Measurements from ENCODE around the gene ADNP2.

The ADNP2 gene, protein sequence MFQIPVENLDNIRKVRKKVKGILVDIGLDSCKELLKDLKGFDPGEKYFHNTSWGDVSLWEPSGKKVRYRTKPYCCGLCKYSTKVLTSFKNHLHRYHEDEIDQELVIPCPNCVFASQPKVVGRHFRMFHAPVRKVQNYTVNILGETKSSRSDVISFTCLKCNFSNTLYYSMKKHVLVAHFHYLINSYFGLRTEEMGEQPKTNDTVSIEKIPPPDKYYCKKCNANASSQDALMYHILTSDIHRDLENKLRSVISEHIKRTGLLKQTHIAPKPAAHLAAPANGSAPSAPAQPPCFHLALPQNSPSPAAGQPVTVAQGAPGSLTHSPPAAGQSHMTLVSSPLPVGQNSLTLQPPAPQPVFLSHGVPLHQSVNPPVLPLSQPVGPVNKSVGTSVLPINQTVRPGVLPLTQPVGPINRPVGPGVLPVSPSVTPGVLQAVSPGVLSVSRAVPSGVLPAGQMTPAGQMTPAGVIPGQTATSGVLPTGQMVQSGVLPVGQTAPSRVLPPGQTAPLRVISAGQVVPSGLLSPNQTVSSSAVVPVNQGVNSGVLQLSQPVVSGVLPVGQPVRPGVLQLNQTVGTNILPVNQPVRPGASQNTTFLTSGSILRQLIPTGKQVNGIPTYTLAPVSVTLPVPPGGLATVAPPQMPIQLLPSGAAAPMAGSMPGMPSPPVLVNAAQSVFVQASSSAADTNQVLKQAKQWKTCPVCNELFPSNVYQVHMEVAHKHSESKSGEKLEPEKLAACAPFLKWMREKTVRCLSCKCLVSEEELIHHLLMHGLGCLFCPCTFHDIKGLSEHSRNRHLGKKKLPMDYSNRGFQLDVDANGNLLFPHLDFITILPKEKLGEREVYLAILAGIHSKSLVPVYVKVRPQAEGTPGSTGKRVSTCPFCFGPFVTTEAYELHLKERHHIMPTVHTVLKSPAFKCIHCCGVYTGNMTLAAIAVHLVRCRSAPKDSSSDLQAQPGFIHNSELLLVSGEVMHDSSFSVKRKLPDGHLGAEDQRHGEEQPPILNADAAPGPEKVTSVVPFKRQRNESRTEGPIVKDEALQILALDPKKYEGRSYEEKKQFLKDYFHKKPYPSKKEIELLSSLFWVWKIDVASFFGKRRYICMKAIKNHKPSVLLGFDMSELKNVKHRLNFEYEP

DNA sequence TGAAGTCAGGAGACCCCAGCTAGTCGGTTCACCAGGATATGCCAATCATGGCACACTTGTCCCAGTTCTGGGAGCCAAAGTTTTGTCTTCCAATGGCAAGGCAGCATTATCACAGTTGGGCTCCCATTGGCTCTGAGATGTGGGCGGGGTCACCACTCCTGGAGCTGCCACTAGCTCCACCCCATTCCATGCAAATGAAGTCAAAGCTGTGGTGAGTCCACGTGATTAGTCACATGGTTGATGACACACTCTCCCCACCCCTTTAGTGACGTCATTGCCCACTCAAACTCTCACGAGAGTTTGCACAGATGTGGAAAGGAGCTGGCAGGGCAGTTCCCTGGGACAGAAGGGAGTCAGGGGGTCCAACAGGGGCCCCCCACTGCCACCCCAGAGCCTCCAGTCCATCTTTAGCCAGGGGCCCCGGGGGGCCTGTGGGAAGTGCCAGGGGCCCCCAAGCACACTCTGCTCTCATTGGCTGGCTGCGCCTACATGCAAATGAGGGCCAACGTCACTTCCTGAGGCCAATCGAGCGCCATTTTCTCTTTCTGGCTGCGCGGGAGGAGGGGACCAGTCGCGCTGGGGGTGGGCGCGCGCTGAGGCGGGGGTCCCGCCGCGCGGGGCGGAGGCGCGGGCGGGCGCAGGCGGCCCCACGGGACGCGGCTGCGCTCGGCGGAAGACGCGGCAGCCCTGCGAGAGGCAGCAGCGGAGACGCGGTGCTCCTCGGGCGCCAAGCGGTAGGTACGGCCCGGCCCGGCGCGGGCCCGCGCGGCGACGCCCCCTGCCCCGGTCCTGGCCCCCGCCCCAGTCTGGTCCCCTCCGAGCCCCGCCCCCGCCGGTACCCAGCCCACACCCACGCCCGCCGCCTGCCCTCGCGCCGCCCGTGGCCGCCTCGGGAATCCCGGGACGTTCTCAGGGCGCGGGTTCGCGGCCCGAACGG, at the start of gene ADNP2:
Gene ADNP2 (plus strand): TSS at position 524 of the 937 bp plus-strand sequence. CDS start 8,281 bp downstream, outside the sequence.
- DNase-seq = peak; percentile 95

DNA sequence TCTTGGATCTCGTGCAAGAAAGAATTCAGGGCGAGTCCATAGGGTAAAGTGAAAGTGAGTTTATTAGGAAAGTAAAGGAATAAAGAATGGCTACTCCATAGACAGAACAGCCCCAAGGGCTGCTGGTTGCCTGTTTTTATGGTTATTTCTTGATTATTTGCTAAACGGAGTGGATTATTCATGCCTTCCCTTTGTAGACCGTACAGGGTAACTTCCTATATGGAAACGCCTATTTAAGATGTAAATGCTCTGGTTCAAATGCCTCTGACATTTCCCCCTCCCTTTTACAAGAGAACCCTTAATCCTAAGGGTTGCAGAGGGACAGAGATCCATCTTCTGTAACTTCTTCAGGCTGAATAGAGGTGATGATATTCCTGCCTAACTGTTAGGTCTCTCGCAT, 49.1 kb upstream of the ADNP2 start:
- DNase-seq = no peak

DNA sequence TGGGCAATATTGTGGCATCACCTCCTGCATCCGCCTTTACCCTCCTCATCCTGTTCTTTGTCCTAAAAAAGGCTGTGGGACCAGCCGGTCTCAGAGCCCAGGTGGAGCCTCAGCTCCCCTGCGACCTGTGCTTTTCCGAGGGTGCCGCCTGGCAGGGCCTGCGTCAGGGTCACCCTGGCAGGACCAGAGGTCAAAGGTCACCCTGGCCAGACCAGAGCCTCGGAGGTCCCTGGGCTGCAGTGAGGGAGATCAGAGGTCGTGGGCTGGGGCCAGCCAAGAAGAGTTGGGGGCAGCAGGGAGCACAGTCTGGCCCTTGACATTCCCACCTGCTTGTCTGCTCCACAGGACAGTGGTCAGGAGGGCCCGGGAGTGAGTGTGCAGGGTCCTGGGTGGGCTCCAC, 43.4 kb upstream of the ADNP2 start:
- no peak for DNase-seq

DNA sequence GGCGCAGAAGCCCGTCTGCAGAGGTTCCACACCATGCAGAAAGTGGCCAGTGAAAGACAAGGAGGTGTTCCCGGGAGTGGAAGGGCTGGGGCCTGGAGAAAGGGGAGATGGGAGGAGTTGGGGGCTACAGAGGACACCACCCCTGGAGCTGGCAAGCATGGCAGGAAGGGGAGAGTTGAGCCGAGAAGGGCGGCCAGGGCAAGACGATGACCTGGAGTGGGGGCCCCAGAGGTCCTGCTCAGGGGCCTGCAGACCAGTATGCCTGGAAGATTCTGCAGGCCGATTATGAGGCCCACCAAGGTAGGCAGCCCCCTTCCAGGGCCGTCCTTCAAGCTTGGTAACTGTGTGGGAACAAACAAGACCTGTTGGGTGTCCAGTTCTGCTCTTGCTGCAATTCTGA, 41.7 kb upstream of the ADNP2 start:
- DNase-seq = no peak

DNA sequence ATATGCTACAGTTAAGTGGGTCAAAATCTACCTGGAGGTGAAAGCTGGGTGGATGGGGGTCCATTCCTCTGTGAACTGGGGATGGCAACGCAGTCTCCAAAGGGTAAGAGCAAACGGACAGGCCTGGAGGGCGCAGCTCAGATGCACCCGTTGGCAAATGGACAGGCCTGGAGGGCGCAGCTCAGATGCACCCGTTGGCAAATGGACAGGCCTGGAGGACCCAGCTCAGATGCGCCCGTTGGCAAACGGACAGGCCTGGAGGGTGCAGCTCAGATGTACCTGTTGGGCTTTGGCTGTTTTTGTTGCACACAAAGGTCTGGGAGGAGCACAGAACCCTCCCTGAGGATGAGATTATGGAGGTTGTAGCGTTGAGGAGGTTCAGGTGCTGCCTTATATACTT, 41.2 kb upstream of the ADNP2 start:
- no peak for DNase-seq

DNA sequence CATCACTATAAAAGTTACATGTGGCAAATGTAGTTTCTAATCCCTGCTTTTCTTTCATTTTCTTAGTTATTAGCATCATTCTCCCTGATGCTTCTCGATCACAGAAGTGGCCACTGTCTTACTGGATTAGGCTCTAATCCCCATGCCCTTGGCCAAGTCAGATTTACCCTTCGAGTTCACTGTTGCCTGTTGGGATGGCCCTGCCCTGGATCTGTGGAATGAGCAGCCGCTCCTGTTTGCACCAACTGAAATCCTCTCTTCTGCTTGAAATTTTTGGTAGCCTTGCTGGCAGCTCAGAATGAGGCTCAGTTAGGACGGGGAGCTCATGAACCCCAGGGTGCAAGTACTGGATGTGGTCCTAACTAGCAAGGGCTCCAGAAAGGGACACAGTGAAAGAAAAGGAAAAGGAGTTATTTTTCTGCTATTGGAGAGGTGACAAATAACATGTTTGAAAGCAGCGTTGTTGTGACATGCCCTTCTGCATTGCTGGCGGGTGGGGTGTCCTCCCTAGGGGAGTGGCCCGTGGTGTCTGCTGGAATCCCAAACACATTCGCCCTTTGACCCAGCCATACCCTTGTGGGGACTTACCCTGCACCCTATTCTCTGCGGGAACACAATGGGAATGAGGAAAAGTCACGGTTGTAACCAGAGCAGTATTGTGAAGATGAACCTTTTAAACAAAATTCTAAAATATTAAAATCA, 40.3 kb upstream of the ADNP2 start:
- no peak for DNase-seq

DNA sequence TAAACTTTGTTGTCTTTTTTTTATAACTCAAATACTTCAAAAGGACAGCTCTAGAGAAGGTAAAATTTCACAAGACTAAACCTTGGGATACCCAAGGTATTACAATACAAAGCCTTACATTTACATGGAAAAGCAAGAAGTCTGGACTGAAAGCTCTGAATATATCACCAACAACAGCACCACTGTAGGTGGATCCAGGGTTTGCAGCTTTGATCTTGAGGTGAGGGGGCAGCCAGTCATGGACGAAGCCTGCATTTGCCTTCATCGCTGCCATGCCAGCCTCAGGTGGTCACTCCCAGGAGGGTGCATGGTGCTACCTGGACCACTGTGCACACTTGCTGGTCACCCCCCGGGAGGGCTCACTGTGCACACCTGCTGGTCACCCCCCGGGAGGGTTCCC, 38.2 kb upstream of the ADNP2 start:
- no peak for DNase-seq

DNA sequence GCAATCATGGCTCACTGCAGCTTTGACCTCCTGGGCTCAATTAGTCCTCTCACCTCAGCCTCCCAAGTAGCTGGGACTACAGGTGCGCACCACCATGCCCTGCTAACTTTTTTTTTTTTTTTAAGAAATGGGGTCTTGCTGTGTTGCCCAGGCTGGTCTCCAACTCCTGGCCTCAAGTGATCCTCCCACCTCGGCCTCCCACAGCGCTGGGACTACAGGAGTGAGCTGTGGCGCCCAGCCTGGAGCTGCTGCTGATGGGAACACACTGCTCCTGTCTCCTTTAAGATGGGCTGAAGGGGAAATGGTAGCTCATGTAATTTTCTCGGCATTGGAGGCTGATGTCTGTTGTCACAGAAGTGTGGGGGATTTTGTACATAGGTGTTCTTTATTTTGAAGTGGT, 34.9 kb upstream of the ADNP2 start:
- DNase-seq = no peak

DNA sequence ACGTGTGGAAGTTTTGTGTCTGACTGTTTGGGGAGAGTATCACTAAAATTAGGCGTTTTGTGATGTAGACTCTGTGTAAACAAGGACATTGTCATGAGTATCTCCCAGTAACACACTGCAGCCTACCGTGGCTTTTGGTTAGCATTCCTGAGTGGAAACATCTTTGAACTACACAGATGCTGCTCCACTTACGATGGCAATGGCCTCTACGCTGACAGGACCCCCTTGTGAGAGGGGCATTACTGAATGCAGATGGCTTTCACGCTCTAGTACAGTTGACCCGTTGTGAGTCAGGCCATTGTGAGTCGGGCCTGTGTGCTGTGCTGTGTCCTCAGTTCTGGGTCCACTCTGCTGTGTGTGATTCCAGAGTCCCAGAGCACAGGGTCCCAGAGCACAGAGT, 34.4 kb upstream of the ADNP2 start:
- no peak for DNase-seq

DNA sequence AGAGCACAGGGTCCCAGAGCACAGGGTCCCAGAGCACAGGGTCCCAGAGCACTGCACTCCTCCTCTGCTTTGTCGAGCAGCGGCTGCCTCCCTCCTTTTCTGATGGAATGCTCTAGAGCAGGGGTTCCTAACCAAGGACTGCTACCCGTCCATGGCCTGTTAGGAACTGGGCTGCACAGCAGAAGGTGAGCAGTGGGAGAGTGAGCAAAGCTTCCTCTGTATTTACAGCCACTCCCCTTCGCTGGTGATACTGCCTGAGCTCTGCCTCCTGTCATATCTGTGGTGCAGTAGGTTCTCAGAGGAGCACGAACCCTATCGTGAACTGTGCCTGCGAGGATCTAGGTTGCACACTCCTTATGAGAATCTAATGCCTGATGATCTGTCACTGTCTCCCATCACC, 33.1 kb upstream of the ADNP2 start:
- no peak for DNase-seq

DNA sequence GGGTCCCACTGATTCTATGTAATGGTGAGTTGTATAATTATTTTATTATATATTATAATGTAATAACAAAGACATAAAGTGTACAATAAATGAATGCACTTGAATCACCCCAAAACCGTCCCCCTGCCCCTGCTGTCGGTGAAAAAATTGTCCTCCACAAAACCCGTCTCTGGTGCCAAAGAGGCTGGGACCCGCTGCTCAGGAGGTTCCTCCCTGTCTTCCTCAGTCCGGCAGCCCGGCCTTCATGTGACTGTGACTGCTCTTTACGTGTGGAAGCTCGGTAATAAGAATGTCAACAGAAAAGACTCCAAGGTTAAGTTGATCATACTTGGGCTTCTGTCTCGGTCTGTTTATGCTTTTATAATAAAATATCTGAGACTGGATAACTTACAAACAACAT, 32.7 kb upstream of the ADNP2 start:
- DNase-seq = no peak

DNA sequence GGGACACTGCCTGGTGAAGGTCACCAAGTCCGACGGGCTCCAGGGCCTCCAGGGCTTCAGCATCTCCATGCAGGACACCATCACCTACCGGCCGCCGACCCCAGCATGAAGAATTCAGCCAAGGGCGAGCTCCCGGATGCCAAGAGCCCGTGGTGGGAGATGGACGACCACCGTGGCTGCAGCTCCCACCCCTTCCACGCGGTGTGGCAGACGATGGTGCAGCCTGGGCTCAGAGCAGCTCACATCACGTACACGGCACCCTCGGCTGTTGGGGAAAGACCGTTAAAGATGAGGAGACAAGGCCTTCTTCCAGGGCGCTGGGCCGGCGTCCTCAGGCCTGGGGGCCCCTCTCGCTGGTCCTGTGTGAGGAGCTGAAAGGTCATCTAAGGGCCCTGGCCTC, 31.2 kb upstream of the ADNP2 start:
- DNase-seq = no peak

DNA sequence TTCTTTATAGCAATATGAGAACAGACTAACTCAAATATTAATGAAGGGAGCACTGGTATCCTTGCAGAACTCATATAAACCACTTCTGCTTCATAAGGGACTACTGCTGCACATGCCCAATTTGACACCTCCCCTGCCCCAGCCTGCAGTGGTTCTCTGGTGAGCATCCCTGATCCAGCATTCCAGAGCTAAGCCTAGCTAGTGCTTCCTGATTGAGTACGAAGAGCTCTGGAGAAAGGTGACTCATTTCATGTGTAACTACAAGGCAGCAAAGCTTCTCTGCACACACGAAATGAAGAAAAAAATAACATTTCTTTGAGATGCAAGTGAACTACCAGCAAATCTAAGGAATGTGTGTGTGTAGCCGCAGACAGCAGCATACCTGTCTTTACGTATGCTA, 22.8 kb upstream of the ADNP2 start:
- DNase-seq = no peak

DNA sequence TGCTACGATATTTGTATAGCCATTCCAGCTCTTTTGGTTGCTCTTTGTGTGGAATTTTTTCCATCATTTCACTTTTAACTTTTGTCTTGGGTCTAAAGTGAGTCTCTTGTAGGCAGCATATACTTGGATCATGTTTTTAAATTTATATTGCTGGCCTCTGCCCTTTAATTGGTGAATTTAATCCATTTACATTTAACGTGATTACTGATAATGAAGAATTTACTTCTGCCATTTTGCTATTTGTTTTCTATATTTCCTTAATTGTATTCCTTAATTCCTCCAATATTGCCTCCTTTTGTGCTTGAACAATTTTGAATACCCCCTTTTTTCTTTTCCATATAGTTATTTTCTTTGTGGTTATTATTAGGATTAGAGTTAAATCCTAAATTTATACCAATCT, 21.0 kb upstream of the ADNP2 start:
- DNase-seq = no peak

DNA sequence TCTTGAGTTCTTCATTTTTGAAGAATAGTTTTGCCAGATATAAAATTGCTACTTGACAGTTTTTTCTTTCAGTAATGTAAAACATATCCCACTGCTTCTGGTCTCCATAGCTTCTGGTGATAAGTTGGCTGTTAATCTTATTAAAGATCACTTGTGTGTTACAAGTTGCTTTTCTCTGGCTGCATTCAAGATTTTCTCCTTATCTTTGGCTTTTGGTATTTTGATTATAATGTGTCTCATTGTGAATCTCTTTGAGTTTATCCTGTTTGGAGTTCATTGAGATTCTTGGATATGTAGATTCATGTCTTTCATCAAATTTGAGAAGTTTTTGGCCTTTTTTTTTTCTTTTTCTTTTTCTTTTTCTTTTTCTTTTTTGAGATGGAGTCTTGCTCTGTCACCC, 20.2 kb upstream of the ADNP2 start:
- no peak for DNase-seq

DNA sequence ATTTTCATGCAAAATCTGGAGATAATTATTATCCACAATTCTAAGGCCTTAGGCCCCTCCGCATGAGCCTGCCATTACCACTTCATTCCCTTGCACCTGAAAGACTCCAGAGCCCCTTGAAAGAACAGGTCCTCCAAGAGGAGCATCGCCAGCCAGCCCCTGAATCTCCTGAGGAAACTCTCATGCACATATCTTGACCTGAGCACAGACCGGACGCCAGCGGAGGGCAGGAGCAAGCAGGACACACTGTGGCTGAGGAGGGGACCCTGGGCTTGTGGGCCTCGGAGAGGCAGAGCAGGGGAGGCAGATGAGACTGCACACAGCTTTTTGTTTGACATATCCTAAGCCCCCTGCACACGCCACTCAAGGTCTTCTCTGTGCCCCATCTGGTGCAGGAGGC, 13.6 kb upstream of the ADNP2 start:
- no peak for DNase-seq

DNA sequence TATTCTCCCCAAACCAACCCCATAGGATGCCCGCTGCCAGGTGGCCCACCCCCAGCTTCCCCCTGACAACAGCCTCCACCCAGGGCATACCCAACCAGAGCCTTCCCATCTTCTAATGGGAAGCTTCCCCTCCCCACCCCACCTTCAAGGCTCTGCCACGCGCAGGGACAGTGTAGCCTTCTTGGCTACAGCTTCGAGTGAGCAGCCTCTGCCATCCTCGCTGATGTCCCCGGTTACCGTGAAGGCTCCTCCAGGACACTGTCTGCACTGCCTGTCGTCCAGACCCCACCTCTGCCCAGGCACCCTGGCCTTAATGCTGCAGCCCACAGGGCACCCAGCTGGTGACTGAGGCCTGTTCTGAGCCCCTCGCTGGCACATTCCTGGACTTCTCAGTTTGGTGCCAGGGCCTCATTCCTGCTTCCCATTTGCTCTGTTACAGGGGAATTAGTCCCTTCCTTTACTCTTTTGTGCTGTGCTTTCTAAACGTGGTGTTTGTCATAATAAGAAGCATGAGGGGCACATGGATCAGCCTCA, 13.0 kb upstream of the ADNP2 start:
- DNase-seq = no peak

DNA sequence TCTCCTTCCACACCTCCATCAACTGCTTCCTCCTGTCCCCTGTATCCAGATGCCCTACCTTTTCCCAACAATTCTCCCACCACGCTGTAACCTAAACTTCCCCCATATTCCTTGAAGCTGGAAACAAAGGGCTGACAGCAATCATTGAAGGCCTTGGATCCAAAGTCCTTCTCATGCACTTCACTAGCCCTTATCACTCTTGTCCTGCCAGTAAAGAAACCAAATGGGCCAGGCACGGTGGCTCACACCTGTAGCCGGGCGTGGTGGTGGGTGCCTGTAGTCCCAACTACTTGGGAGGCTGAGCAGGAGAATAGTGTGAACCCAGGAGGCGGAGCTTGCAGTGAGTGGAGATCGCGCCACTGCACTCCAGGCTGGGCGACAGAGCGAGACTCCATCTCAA, 11.9 kb upstream of the ADNP2 start:
- DNase-seq = no peak

DNA sequence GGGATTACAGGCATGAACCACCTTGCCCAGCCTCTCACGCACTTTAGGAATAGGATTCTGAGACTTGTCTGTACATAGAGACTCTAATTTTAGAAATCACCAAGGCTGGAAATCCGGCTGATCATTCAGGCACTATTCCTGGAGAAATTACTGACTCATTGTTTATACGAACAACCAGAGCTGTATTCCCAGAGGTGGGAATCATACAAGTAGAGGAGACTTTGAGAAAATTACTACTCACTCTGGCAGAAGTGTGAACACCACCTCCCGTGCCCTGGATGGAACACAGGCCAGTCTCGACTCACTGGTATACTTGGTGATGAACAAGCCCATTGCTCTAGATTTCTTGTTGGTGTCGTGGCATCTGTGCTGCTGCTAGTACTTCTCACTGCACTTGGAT, 5.8 kb upstream of the ADNP2 start:
- DNase-seq = no peak

DNA sequence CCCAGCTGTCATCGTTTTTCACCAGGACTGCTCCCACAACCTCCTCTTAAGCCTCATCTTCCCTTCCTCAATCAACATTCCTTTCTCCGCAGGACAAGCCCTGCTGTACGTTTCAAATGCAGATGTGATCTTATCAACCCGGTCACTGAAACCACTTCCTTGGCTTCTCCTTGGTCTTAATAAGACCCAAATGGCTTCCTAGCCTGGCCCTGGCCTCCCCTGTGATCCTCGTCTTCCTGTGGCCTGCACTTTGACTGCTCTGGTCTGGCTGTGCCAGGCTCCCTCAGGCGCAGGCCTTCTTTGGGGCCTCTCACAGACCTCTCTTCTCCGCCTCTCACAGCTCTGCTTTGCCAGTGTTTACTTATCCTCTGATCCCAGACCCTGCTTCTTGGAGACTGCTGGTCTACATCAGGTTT, 4.7 kb upstream of the ADNP2 start:
- no peak for DNase-seq

DNA sequence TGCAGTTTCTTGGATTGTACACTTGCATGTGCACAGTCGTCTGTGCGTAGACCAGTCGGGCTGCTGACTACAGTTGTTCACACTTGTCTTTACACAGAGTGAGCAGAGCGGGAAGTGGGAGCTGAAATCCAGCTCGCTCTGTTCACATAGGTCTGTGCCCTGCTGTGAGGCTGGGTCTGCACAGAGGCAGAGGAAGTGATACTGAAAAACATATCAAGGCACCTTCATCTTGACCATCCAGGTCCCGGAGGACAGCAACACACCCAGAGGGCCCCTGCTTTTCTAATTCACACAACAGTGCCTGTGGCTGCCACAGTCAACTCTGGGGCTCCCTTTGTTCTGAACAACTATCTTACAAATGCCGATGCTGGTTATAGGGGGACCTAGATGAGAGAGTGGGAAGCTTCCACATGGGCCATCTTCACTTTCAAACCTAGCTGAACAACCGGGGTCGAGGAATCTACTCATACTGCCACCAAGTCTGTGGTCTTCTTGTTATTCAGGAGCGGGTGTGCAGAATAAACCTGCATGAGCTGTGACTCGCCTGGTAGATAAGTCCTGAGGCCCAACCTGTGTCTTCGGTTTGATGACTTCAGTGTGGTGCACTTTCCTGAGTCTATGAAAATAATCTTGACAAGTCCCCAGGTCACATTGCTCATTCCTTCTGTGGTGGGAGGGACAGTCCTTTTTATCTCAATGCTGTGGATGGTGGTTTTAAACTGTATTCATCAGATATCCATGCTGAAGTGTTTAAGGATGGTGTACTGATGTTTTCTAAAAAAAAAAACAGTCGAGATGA, 3.5 kb upstream of the ADNP2 start:
- DNase-seq = no peak

Data from kidney glomerular epithelial cell (primary cell).